Measurements from ENCODE around the gene NOPCHAP1.

GRCh38 chr12:104999347-104999685 is 13.2 kb downstream of the NOPCHAP1 start:
- no peak for TF ChIP-seq SMC3 (IDR thresholded peaks at IDR 0.05; ENCODE audit: low read depth, low read length)
- TF ChIP-seq MAFK (IDR thresholded peaks at IDR 0.05; ENCODE audit: low read depth, low read length) = no peak
- TF ChIP-seq, protein P1, sequence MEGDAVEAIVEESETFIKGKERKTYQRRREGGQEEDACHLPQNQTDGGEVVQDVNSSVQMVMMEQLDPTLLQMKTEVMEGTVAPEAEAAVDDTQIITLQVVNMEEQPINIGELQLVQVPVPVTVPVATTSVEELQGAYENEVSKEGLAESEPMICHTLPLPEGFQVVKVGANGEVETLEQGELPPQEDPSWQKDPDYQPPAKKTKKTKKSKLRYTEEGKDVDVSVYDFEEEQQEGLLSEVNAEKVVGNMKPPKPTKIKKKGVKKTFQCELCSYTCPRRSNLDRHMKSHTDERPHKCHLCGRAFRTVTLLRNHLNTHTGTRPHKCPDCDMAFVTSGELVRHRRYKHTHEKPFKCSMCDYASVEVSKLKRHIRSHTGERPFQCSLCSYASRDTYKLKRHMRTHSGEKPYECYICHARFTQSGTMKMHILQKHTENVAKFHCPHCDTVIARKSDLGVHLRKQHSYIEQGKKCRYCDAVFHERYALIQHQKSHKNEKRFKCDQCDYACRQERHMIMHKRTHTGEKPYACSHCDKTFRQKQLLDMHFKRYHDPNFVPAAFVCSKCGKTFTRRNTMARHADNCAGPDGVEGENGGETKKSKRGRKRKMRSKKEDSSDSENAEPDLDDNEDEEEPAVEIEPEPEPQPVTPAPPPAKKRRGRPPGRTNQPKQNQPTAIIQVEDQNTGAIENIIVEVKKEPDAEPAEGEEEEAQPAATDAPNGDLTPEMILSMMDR (conservative IDR thresholded peaks at IDR 0.05; ENCODE audit: low read depth, low read length) = no peak
- no peak for TF ChIP-seq RFX5 (IDR thresholded peaks at IDR 0.05; ENCODE audit: low read depth, low read length)
- TF ChIP-seq, protein P2, sequence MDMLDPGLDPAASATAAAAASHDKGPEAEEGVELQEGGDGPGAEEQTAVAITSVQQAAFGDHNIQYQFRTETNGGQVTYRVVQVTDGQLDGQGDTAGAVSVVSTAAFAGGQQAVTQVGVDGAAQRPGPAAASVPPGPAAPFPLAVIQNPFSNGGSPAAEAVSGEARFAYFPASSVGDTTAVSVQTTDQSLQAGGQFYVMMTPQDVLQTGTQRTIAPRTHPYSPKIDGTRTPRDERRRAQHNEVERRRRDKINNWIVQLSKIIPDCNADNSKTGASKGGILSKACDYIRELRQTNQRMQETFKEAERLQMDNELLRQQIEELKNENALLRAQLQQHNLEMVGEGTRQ (IDR thresholded peaks at IDR 0.05; ENCODE audit: low read depth, low read length) = no peak
- no peak for TF ChIP-seq MXI1 (IDR thresholded peaks at IDR 0.05; ENCODE audit: borderline replicate concordance, low read depth, low read length)
- TF ChIP-seq POLR2A (IDR thresholded peaks at IDR 0.05; ENCODE audit: low read depth, low read length) = no peak
- TF ChIP-seq BHLHE40 (IDR thresholded peaks at IDR 0.05; ENCODE audit: low read depth, low read length) = no peak
- no peak for TF ChIP-seq CEBPB (IDR thresholded peaks at IDR 0.05; ENCODE audit: low read depth, low read length)

All from IMR-90 (cell line).